ENCODE results near the gene B3GNT7. TPM values are rescaled to one million over a fixed set of nuclear protein-coding genes. Genes with fewer than 3 reads are reported as not detected.
"Not testable (repeated sequence)": the region's sequence is repeated elsewhere in the genome, so short reads cannot be mapped to it uniquely, and the experiment has no call there.

B3GNT7 gene
- total and polyA plus RNA-seq, 2 of the 4 experiments (the other 2 are of a cell fraction) = under 0.01 to 0.03 TPM

GRCh38 chr2:231429901-231430300, 34.4 kb downstream of the B3GNT7 start:
- no peaks in the 10 kb centered on the region; the same call in 1 of the 2 replicates for H3K9me1 ChIP-seq (ENCODE audit: insufficient read depth, low read length)
- no peak for DNase-seq
- no peaks in the 10 kb centered on the region for H3K36me3 ChIP-seq (ENCODE audit: control insufficient read depth, insufficient read depth, low read length)
- H2BK15ac ChIP-seq (ENCODE audit: low read depth, low read length) = no peak overlapping the region
- H3K4ac ChIP-seq (ENCODE audit: low read depth, low read length) = no peak overlapping the region
- H2AK9ac ChIP-seq (replicated peaks; ENCODE audit: low read depth, low read length, poor library complexity) = no peak overlapping the region
- H4K91ac ChIP-seq (ENCODE audit: insufficient read depth, low read depth, low read length) = no peak overlapping the region
- dilution Hi-C loops (cut with HindIII; ENCODE audit: low sequenced_read_pairs, unreplicated experiment) (no loop called here), intact Hi-C loops (cut with micrococcal nuclease) (no loop called here), in situ Hi-C loops (cut with MboI; ENCODE audit: low sequenced_read_pairs) (no loop called here)
- H3K9ac ChIP-seq (ENCODE audit: low read depth, low read length) = no peak overlapping the region
- H2BK120ac ChIP-seq (ENCODE audit: low read depth, low read length) = no peak overlapping the region
- no peak overlapping the region for H2BK5ac ChIP-seq (ENCODE audit: low read depth, low read length, poor library complexity, severe bottlenecking)
- no peak overlapping the region for H3K14ac ChIP-seq (replicated peaks; ENCODE audit: low read depth, low read length)
- no peak overlapping the region for H3K4me3 ChIP-seq (ENCODE audit: insufficient read depth, low read depth, low read length)
- POLR2A ChIA-PET (ENCODE audit: unreplicated experiment) = no interaction called here
- no peak overlapping the region for H2AK5ac ChIP-seq (ENCODE audit: low read depth, low read length)
- no peak overlapping the region for H4K8ac ChIP-seq (ENCODE audit: low read depth in 2 of 2, low read length in 2 of 2)
- H3K4me2 ChIP-seq (ENCODE audit: low read depth, low read length) = no peak overlapping the region
- H3K23ac ChIP-seq (ENCODE audit: low read depth, low read length) = no peak overlapping the region
- TF ChIP-seq FOS (IDR thresholded peaks at IDR 0.05; ENCODE audit: low read depth, low read length) (no peak), POLR2A (IDR thresholded peaks at IDR 0.05; ENCODE audit: low read depth, low read length) (no peak), CHD1 (IDR thresholded peaks at IDR 0.05; ENCODE audit: low read depth, low read length) (no peak), ELK1 (IDR thresholded peaks at IDR 0.05; ENCODE audit: borderline replicate concordance, low read depth, low read length) (no peak), RFX5 (IDR thresholded peaks at IDR 0.05; ENCODE audit: low read depth, low read length) (no peak), MAZ (IDR thresholded peaks at IDR 0.05; ENCODE audit: borderline replicate concordance, low read depth, low read length) (no peak), MAFK (IDR thresholded peaks at IDR 0.05; ENCODE audit: low read depth, low read length) (no peak)
- H2BK20ac ChIP-seq (ENCODE audit: low read depth, low read length) = no peak overlapping the region
- H3K4me1 ChIP-seq (ENCODE audit: control insufficient read depth, insufficient read depth, low read length) = no peaks in the 10 kb centered on the region
- no peak for ATAC-seq (ENCODE audit: low read depth)
- no peak overlapping the region for H2AFZ ChIP-seq (replicated peaks; ENCODE audit: low read length, poor library complexity)
- peaks cover 5% of the 10 kb centered on the region for H3K27me3 ChIP-seq (ENCODE audit: control insufficient read depth, insufficient read depth, low read length)
- peaks cover 8% of the 10 kb centered on the region for H3K9me3 ChIP-seq (ENCODE audit: control insufficient read depth, insufficient read depth, low read length)
- CTCF ChIA-PET = no interaction called here
- no peak overlapping the region for H4K5ac ChIP-seq (ENCODE audit: low read depth, low read length)
- WGBS, 2 experiments (ENCODE audit: extremely low coverage in 2 of 2, insufficient read length in 1 of 2) = 38% methylated on average over 2 of the region's 3 CpGs; no CpG with 5 or more reads in 1 of the 2 experiments
- H3K79me1 ChIP-seq (ENCODE audit: low read depth in 1 of 2, low read length in 2 of 2) = no peaks in the 10 kb centered on the region
- H3K27ac ChIP-seq (ENCODE audit: insufficient read depth, low read length) = no peak overlapping the region
- no peaks in the 10 kb centered on the region for H4K20me1 ChIP-seq (ENCODE audit: insufficient read depth, low read length)
- no peak overlapping the region for H3K56ac ChIP-seq (ENCODE audit: extremely low read depth, insufficient read depth, low read length)
- H3K18ac ChIP-seq (ENCODE audit: low read depth, low read length) = no peak overlapping the region
- BruUV-seq (replicated peaks) = no TSS peak

GRCh38 chr2:231430437-231430836, 34.9 kb downstream of the B3GNT7 start:
- H3K36me3 ChIP-seq (ENCODE audit: control insufficient read depth, insufficient read depth, low read length); H2AK9ac ChIP-seq (replicated peaks; ENCODE audit: low read depth, low read length, poor library complexity); H4K91ac ChIP-seq (ENCODE audit: insufficient read depth, low read depth, low read length); H3K27me3 ChIP-seq (ENCODE audit: control insufficient read depth, insufficient read depth, low read length); CTCF ChIA-PET; H3K4me3 ChIP-seq (ENCODE audit: insufficient read depth, low read depth, low read length); H3K27ac ChIP-seq (ENCODE audit: insufficient read depth, low read length); H3K4me2 ChIP-seq (ENCODE audit: low read depth, low read length); H3K9ac ChIP-seq (ENCODE audit: low read depth, low read length); H3K56ac ChIP-seq (ENCODE audit: extremely low read depth, insufficient read depth, low read length); H3K79me1 ChIP-seq (ENCODE audit: low read depth in 1 of 2, low read length in 2 of 2); H3K14ac ChIP-seq (replicated peaks; ENCODE audit: low read depth, low read length); H4K8ac ChIP-seq (ENCODE audit: low read depth in 2 of 2, low read length in 2 of 2); intact Hi-C loops (cut with micrococcal nuclease); ATAC-seq (ENCODE audit: low read depth); H3K9me1 ChIP-seq (ENCODE audit: insufficient read depth, low read length); H2BK20ac ChIP-seq (ENCODE audit: low read depth, low read length); BruUV-seq (replicated peaks); H3K4me1 ChIP-seq (ENCODE audit: control insufficient read depth, insufficient read depth, low read length); dilution Hi-C loops (cut with HindIII; ENCODE audit: low sequenced_read_pairs, unreplicated experiment); H2BK120ac ChIP-seq (ENCODE audit: low read depth, low read length); H2BK5ac ChIP-seq (ENCODE audit: low read depth, low read length, poor library complexity, severe bottlenecking); H4K20me1 ChIP-seq (ENCODE audit: insufficient read depth, low read length); H2AFZ ChIP-seq (replicated peaks; ENCODE audit: low read length, poor library complexity); in situ Hi-C loops (cut with MboI; ENCODE audit: low sequenced_read_pairs); H4K5ac ChIP-seq (ENCODE audit: low read depth, low read length); H3K23ac ChIP-seq (ENCODE audit: low read depth, low read length); H2AK5ac ChIP-seq (ENCODE audit: low read depth, low read length); DNase-seq; POLR2A ChIA-PET (ENCODE audit: unreplicated experiment); H3K18ac ChIP-seq (ENCODE audit: low read depth, low read length); H3K4ac ChIP-seq (ENCODE audit: low read depth, low read length); H3K9me3 ChIP-seq (ENCODE audit: control insufficient read depth, insufficient read depth, low read length); H2BK15ac ChIP-seq (ENCODE audit: low read depth, low read length): not testable (repeated sequence)
- WGBS, 2 experiments (ENCODE audit: extremely low coverage in 2 of 2, insufficient read length in 1 of 2) = no CpG with 5 or more reads among the region's 4 CpGs

Data from IMR-90 (cell line).